Raji (cell line): ENCODE measurements around the gene SLC22A23.

Source experiments
- POLR2A ChIP-seq: IDR thresholded peaks from 2 replicates; pipeline ENCODE4 v1.6.1; 2011; ENCODE audit warnings: low read depth, low read length, control low read depth; ENCODE audit not compliant: insufficient read depth

The SLC22A23 gene

GRCh38 chr6:3455569-3456394 is 1.1 kb downstream of the SLC22A23 start:
- no peak for TF ChIP-seq POLR2A

- no peak for TF ChIP-seq POLR2A
Measured at GRCh38 chr6:3455147-3455568, 1.7 kb downstream of the SLC22A23 start.

GRCh38 chr6:3454273-3455010 is 2.4 kb downstream of the SLC22A23 start:
- no peak for TF ChIP-seq POLR2A

GRCh38 chr6:3453413-3454272 is 3.2 kb downstream of the SLC22A23 start:
- no peak for TF ChIP-seq POLR2A

GRCh38 chr6:3451498-3451897 is 5.4 kb downstream of the SLC22A23 start:
- TF ChIP-seq POLR2A, result no peak

- TF ChIP-seq POLR2A, result no peak
Measured at GRCh38 chr6:3450888-3451287, 6.0 kb downstream of the SLC22A23 start.

GRCh38 chr6:3449750-3450305 is 7.0 kb downstream of the SLC22A23 start:
- no peak for TF ChIP-seq POLR2A

- TF ChIP-seq POLR2A, result no peak
Measured at GRCh38 chr6:3449321-3449720, 7.5 kb downstream of the SLC22A23 start.

- no peak for TF ChIP-seq POLR2A
Measured at GRCh38 chr6:3447005-3447404, 9.8 kb downstream of the SLC22A23 start.

- TF ChIP-seq POLR2A, result no peak
Measured at GRCh38 chr6:3446184-3446583, 10.7 kb downstream of the SLC22A23 start.

- TF ChIP-seq POLR2A, result no peak
Measured at GRCh38 chr6:3444276-3445088, 12.4 kb downstream of the SLC22A23 start.

- no peak for TF ChIP-seq POLR2A
Measured at GRCh38 chr6:3443221-3443515, 13.7 kb downstream of the SLC22A23 start.

- no peak for TF ChIP-seq POLR2A
Measured at GRCh38 chr6:3442431-3443220, 14.2 kb downstream of the SLC22A23 start.

GRCh38 chr6:3440911-3441310 is 15.9 kb downstream of the SLC22A23 start:
- TF ChIP-seq POLR2A, result no peak

- TF ChIP-seq POLR2A, result no peak
Measured at GRCh38 chr6:3439961-3440360, 16.9 kb downstream of the SLC22A23 start.
